CD4-positive, alpha-beta T cell treated with Interleukin-2 at 100 ng/mL for 4 hours (primary cell): ENCODE measurements around the gene SPATA13.

Experiments used
- DNase-seq: peaks from one replicate; pipeline ENCODE4 v3.0.0-alpha.2; 2020; ENCODE audit warnings: low spot score

The SPATA13 gene

DNA sequence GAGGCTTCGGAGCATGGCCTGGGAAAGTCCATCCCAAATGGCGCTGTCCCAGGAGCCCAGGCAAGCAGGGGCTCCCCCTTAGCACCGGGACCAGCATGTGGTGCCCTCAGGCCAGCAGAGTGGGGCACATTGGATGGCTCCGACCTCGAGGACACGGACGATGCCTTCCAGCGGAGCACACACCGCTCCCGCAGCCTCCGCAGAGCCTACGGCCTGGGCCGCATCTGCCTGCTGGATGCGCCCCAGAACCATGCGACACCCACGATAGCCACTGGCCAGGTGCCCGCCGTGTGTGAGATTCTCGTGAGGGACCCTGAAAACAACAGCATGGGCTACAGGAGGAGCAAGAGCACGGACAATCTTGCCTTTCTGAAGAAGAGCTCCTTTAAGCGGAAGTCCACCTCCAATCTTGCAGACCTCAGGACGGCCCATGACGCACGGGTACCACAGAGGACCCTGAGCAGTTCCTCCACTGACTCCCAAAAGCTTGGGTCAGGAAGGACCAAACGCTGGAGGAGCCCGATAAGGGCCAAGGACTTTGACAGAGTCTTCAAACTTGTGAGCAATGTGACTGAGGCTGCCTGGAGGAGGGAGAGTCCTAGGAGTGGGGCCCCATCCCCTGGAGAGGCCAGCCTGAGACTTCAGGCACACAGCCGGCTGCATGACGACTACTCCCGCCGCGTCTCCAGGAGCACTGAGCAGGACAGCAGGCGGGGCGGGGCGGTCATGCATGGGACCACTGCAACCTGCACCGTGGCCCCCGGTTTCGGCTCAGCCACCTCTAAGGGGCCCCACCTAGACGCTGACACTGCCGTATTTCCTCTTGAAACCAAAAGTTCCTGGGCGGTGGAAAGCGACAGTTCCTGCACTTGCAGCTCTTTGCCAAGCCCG, 63.1 kb downstream of the SPATA13 start:
- no peak for DNase-seq

DNA sequence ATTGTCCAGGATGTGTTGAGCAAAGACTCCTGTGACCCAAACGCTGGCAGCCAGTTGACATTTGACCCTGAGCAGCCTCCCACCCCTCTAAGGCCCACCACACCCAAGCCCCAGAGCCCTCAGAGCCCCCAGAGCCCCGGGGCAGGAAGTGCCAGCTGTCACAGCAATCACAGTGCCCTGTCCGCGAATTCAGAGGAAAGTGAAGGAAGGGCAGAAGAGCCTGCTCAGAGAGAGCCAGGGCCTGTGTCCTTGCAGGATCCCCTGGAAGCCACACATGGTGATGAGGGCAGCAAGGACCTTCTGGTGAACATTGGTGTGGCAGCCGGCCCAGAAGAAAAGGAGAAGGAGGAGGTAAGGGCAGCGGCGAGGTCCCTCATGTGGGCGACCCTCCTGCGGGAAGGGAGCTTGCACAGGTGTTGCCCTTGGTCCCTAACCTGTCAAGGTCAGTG, 63.7 kb downstream of the SPATA13 start:
- DNase-seq = no peak

DNA sequence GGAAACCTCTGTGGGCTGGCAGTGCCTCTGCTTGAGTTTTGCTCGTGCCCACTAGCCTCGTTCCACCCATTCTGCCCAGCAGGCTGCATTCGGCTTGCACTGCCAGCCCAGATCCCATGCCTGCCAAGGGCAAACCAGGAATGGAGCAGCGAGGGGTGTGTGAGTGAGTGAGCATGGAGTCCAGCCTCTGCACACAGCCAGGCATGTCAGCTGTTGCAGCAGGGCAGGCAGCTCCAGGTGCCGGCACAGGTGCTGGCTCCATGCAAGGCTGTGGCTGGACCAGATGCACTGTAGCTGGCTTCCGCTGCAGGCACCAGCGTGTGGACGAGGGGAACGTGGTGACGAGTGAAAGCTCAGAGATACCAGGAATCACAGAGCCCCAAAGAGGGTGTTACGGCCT, 64.5 kb downstream of the SPATA13 start:
- no peak for DNase-seq

DNA sequence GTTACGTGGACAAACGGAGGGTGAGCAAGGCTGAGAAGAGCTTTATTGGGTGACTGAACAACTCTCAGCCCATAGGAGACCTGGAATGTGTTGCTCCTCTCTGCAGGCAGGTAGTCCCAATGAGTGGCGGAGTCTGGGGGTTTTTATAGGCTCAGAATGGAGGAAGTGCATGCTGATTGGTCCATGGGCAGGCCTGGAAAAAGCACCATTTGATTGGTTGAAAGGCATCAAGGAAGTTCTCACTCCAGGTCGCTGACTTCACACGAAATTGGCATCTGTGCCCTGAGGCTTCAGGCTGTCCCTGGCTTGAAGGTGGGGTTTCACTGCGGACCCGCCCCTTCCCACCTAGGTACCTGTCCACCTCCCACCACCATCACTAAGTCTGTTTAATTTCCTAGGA, 65.4 kb downstream of the SPATA13 start:
- no peak for DNase-seq

DNA sequence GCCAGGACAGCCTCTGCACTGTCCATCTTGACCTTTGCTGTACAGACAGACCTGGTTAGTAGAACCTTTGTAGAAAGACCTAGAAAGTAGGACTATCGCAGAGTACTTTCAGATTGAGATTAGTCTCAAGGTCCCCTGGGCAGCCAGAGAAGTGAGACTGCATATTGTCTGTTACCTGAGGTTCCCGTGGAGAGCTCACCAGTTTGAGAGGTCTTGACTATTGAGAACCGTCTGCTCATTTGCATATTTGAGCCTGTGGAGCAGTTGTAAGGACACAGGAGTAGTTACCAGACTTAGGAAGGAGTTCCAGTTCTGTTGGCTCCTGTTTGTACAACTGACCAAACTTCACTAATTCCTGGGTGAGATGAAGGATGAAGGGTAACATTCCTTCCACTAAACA, 66.2 kb downstream of the SPATA13 start:
- no peak for DNase-seq

DNA sequence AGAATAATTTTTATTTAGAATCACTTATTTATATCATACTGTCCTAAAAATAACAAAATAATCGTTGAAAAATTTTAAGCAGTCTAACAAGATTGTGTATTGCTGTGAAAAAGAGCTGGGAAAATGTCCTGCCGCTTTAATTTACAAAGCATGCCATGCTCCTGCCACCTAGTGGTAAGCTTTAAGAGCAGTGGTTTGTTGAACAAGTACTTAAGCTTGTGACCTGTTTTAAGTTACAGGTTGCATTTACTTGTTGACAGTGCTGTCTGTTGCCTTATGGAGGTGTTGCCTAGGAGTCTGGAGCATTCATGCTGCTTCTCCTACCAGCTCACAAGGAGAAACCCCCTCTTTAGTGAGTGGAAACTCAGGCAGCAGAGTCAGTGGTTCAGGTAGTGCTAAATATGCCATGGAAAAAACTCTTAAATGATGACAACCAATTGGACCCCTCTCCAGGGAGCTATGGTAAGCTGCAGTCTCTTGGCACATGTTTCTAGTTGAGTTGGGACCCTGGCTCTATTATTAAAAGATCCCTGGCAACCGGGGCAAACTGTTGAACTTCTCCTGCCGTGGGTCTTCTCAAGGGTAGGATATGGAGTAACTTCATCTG, 68.4 kb downstream of the SPATA13 start:
- peak; percentile 72 for DNase-seq

DNA sequence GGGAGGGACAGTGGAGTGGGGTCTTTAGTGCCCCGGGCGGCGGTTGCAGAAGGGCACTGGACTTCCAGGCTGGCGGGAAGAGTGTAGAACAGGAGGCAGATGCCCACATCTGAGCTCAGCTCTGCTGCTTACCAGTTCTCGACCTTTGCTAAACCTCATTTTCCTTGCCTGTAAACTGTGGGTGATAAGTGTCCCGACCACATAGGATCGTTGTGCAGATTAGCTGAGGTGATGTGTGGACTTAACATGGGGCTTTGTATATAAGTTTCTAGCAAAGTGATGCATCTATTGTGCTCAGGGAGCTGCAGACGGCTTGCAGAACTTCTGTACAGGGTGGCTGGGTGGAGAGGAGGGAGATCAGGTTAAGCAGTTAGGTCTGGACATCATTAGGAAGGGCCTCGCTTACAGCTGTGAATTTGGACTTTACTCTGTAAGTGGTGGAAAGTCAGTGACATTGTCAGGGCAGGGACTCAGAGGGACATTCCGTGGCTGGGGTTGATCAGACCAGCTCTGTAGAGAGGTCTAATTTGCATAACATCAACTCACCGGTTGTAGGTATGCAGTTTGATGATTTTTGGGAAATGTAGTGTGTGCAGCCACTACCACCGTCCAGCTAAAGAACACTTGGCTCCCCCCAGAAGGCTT, 70.0 kb downstream of the SPATA13 start:
- DNase-seq = peak; percentile 26

DNA sequence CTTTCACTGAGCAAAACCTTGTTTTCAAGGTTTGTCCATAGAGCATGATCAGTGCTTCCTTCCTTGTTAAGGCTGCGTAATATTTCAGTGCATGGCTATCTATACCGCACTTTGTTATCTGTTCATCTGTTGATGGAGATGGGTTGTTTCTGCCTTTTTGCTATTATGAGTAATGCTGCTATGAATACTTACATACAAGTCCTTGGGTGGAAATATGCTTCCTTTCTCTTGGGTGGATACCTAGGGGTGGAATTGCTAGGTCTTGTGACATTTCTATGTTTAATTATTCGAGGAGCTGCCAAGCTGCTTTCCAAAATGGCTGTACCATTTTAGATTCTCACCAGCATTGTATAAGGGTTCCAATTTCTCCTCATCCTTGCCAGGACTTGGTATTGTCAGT, 70.9 kb downstream of the SPATA13 start:
- DNase-seq = no peak

DNA sequence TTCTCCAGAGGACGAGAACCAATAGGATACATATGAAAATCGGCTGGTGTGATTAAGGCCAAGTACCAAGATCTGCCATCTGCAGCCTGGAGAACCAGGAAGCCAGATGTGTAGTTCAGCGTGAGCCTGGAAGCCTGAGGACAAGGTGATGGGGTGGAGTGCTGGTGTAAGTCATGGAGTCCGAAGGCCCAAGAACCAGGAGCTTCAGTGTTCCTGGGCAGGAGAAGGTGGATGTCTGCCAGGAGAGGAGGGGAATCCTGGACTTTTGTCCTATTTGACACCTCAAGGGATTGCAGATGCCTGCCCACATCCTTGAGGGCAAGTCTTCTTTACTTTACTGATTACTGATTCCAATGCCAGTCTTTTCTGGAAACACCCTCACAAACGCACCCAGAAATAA, 71.5 kb downstream of the SPATA13 start:
- DNase-seq = no peak

DNA sequence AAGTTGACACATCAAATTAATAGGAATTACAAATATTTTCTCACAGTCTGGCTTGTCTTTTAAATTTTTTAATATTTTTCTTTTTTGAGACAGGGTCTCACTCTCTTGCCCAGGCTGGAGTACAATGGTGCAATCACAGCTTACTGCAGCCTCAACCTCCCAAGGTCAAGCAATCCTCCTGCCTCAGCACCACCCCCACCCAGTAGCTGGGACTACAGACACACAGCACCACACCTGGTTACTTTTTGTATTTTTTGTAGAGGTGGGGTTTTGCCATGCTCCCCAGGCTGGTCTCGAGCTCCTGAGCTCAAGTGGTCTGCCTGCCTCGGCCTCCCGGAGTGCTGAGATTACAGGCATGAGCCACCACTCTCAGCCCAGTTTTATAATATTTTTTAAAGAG, 72.0 kb downstream of the SPATA13 start:
- no peak for DNase-seq

DNA sequence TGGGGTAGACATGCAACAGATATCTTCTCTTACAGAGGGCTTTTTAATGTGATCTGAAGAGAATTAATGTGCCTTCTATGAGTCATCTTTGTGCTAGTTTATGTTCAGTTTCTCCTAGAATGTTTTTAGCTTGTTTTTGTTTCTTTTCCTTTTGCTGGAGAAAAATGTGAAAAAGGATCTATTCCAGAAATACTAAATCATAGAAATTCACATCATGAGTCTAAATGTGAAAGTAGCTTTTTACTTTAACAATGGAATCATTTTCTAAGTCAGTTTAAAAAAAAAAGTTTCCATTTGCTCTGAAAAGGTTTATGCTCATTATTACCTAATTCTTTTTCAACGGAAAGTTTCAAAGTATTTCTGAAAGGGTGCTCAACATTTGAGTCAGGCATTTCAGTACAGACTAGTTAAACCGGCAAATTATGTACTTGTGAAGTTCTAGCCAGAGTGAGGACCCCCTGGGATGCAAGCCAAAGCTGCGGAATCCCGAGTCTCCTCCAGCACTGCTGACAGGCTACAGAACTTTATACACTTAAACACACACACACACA, 72.9 kb downstream of the SPATA13 start:
- DNase-seq = no peak

DNA sequence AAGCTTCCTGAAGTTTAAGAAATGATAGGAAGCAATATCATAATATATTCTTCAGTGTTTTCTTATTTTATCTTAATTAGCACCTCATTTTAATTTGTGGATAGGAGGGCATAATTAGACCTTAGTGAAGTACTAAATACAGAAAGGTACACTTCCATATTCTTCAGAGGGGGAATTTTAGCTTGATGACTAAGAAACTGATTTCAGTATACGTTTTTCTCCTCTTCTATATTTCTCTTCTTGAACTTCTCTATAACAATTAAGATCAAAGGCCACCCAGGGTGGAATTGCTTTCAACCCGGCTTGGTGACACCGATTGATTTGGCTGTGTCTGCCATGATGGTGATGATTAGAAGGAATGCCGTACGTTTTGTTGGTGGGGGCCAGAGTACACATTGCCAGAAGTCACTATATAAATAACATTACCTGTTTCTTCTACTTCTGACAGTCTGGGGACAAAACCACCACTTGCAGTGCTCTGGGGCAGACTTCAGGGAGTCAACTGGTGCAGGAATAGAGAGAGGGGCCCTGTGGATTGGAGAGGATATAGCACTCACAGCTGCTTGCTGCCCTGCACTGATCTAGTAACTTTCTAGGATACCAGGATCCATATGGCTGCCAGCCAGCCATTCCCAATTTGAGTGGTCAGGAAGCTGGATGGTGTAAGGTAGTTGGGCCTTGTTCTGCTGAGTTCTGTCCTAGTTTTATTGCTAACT, 73.8 kb downstream of the SPATA13 start:
- DNase-seq = no peak

DNA sequence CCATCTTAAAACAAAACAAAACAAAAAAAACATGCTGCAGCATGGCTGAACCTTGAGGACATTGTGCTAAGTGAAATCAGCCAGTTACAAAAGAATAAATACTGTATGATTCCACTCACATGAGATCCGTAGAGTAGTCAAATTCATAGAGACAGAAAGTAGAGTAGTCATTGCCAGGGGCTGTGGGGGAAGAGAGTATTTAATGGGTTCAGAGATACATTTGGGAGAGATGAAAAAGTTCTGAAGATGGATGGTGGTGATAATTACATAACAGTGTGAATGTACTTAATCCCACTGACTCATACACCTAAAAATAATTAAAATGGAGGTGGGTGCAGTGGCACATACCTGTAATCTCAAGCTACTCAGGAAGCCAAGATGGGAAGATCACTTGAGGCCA, 76.8 kb downstream of the SPATA13 start:
- DNase-seq = no peak

DNA sequence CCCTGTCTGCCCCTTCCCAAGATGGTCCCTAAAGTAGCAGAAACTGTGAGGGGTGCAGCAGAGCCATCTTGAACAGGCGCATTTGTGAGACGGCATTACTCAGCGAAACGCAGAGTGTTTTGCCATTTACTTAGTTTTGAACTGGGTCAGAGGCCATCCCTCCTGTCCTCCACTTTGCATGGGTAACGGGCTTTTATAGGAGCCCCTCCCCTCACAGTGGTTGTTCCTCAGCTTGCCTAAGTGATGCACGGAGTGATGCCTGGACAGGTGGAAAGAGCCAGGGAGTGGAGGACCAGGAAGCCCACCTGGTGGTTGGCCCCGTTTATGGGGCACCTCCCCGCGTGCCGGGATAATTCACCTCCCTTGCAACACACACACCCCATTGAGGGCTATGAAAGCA, 80.8 kb downstream of the SPATA13 start:
- DNase-seq = no peak

DNA sequence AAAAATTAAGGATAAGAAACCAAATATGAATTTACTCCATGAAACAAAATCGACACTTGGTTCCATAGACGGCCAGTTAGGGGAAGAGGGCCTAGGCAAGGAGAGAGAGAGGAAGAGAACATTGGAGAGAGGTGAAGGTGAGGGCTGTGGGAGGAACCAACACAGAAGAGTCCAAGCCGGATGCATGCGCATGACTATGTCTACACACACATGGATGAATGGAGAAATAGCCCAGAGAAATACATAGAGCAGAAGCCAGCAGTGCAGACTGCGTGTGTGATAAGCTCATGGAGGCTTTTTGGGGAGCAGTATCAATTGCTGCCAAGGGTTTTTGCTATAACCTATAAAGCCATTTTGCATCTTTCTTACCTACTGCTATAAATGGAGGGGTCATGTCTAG, 81.6 kb downstream of the SPATA13 start:
- no peak for DNase-seq

DNA sequence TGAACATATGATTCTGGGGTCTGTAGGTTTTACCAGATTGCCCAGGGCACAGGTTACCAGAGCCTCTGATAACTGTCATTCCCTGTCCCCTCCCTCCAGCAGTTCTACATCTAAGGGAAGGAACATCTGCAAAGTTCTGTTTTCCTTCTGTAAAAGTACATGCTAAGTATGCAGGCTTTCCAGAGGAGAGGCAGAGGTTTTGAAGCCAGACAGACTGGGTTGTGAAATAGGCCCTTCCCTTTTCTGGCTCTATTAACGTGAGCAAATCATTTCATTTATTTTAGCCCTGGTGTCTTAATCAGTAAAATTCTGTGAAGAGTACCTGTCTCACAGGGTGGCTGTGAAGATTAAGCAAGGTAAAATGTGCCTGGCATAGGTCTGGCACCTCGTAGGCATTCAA, 82.8 kb downstream of the SPATA13 start:
- DNase-seq = no peak

DNA sequence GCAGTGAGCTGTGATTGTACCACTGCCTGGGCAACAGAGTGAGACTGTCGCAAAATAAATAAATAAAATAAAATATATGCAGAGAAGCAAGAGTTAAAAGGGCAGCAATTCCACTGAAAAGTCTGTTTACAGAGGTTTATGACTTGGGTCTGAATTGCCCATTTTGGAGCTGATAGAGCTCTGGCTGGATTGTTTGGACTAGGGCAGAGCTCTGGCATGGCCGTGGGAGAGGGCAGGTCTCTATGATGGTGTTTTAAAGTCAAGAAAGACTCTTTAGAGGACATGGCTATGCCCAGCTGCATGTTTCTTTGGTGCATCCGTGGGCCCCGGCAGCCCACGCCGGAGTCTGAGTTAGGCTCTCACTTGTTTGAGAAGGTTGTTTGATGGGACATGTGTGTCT, 84.3 kb downstream of the SPATA13 start:
- no peak for DNase-seq

DNA sequence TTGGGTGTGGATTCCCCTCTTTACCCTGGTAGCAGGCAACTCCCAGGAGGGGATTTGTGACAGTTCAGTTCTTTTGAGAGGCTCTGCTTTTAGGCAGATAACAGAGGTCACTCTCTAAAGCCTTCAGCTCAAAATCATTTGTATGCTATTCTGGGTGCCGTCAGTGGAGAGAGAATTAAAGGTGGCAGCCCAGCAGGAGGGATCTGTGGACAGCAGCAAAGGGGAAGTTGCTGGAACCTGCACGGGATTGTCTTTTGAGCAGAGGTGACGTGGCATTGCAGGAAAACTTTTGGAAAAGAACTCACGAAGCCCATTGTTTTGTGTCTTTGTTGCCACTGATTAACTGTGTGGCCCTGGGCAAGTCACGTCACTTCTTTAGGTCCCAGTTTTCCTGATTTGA, 86.5 kb downstream of the SPATA13 start:
- no peak for DNase-seq

DNA sequence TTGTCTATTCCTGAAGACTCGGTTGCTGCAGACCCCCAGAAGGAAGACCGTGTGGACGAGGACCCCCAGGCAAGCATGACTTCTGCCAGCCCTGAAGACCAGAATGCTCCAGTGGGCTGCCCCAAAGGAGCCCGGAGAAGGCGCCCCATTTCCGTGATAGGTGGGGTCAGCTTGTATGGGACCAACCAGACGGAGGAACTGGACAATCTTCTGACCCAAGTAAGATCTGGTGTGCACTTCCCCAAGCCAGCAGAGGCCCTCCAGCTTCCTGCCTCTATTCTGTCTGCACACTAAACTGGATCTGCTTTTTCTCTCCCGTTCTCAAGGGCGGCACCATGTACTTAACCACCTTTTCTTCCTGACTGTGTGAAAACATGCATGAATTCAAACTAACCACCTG, 89.1 kb downstream of the SPATA13 start:
- no peak for DNase-seq

DNA sequence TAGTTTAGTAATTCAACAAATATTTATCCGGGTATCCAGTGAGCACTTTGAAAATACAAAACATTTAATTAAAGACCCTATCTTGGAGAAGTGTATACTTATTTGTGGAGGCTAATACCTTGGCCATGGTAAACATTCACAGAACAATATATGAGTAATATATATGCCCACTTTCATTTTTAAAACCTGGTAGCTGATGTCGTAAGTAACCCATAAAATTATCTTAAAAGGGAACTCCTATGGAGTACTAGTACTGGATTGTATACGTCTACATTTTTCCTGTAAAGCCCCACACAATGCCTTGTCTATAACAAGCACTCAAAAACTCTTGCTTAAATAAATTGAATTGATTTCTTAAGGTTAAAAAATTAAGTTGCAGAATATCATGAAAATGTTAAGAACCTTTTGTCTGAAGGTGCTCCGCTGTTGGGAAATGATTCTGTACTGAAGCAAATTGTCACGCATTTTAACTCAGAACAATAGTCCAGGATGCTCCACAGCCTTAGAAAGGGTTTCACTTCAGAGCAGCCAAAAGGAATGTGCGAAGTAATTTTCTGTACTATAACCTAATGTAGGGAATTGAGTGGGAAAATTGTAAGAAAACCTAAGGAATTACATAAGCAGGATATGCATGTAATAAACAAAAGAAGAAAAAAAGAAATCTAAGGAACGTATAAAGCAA, 90.0 kb downstream of the SPATA13 start:
- no peak for DNase-seq

DNA sequence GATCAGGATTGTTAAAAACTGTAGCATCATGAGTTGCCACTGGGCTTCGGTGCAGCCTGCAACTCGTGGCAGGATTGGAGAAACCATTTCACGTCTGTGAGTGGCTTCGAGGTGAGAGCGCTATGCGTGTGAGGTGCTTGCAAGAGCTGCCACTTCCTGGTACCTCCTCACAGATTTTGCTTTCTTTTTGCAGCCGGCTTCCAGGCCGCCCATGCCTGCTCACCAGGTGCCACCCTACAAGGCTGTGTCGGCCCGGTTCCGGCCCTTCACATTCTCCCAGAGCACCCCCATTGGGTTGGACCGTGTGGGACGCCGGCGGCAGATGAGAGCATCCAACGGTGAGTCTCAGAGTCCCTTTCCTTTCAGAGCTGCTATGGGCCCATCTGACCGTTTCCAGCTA, 91.0 kb downstream of the SPATA13 start:
- DNase-seq = peak; percentile 91

DNA sequence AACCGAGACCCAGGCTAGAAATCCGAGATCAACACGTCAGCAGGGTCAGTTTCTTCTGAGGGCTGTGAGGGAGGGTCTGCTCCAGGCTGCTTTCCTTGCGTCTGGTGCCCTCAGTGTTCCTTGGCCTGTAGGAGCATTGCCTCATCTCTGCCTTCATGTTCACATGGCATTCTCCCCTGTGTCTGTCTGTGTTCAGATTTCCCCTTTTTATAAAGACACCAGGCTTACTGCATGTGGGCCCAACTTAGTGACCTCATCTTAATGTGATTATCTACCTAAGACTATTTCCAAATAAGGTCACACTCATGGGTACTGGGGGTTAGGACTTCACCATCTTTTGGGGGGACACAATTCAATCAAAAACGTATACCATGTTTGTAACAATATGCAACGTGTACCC, 91.6 kb downstream of the SPATA13 start:
- peak; percentile 60 for DNase-seq
